Large intestine (tissue), 1 donor: ENCODE results near the gene CMBL. TPM values are rescaled to one million over a fixed set of nuclear protein-coding genes. Genes with fewer than 3 reads are reported as not detected.

Experiments
- polyA plus RNA-seq: library from polyadenylated mRNA; unstranded; fragments of 120-200 nt; gene quantifications from one replicate; pipeline ENCODE4 v1.2.1, GENCODE V29; 2013

Gene CMBL
- polyA plus RNA-seq, 1 donor, result 61.2 TPM

Other genes with a start within 250 kb of the CMBL start
- gene ATPSCKMT, start 58.0 kb downstream of the CMBL start, polyA plus RNA-seq, result 17.3 TPM
- 178 TPM for gene CCT5, start 57.6 kb downstream of the CMBL start, polyA plus RNA-seq
- gene MARCHF6, start 45.8 kb upstream of the CMBL start, polyA plus RNA-seq, result 117 TPM
- 0.30 TPM for gene ROPN1L, start 134.0 kb upstream of the CMBL start, polyA plus RNA-seq